Measurements from ENCODE around the gene GLDC.

DNA sequence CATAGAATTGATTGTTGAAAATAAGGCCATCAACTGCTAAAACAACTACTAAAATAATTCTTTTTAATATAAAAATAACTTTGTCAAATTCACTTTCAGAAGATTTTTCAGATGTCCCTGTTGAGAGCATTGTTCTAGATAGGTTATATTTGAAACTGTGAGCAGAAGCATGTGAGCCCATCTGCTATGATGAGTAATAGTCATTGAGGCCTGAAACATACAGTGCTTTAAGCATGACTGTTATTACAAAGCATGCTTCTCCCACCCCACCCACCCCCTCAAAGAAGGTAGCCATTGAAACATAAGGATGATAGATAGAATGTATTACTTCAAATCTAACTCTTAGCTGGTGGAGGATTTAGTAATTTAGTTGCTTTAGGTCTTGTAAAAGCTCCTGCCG is 146.5 kb downstream of the GLDC start:
- no peak for TF ChIP-seq POLR2A (IDR thresholded peaks at IDR 0.05)
- TF ChIP-seq, protein P1, sequence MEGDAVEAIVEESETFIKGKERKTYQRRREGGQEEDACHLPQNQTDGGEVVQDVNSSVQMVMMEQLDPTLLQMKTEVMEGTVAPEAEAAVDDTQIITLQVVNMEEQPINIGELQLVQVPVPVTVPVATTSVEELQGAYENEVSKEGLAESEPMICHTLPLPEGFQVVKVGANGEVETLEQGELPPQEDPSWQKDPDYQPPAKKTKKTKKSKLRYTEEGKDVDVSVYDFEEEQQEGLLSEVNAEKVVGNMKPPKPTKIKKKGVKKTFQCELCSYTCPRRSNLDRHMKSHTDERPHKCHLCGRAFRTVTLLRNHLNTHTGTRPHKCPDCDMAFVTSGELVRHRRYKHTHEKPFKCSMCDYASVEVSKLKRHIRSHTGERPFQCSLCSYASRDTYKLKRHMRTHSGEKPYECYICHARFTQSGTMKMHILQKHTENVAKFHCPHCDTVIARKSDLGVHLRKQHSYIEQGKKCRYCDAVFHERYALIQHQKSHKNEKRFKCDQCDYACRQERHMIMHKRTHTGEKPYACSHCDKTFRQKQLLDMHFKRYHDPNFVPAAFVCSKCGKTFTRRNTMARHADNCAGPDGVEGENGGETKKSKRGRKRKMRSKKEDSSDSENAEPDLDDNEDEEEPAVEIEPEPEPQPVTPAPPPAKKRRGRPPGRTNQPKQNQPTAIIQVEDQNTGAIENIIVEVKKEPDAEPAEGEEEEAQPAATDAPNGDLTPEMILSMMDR (IDR thresholded peaks at IDR 0.05), result no peak

Measured in ovary (tissue), 3 donors.